NB4 (cell line): Measurements from ENCODE around the gene ATF5.

Source experiments
- DNase-seq: peaks from one replicate; pipeline ENCODE4 v3.0.0; 2010; ENCODE audit warnings: low read depth
- H3K4me3 ChIP-seq: one replicate; pipeline ENCODE4 v1.5.1; 2011; ENCODE audit warnings: mild to moderate bottlenecking, low read depth, low read length, moderate library complexity
- MYC ChIP-seq: IDR thresholded peaks from 2 replicates; pipeline ENCODE4 v1.6.1; 2011; ENCODE audit warnings: low read depth, low read length
- POLR2A ChIP-seq: IDR thresholded peaks from 2 replicates; pipeline ENCODE4 v1.6.1; 2011; ENCODE audit warnings: mild to moderate bottlenecking; ENCODE audit not compliant: insufficient read length; ENCODE audit errors: extremely low read depth
- TF ChIP-seq, protein P1 (sequence below): IDR thresholded peaks from 2 replicates; pipeline ENCODE4 v1.6.1; 2011; ENCODE audit warnings: low read depth, low read length
- TF ChIP-seq, protein P2 (sequence below): IDR thresholded peaks from one replicate; pipeline ENCODE4 v1.5.1; 2012; ENCODE audit warnings: low read depth, low read length

Gene ATF5

DNA sequence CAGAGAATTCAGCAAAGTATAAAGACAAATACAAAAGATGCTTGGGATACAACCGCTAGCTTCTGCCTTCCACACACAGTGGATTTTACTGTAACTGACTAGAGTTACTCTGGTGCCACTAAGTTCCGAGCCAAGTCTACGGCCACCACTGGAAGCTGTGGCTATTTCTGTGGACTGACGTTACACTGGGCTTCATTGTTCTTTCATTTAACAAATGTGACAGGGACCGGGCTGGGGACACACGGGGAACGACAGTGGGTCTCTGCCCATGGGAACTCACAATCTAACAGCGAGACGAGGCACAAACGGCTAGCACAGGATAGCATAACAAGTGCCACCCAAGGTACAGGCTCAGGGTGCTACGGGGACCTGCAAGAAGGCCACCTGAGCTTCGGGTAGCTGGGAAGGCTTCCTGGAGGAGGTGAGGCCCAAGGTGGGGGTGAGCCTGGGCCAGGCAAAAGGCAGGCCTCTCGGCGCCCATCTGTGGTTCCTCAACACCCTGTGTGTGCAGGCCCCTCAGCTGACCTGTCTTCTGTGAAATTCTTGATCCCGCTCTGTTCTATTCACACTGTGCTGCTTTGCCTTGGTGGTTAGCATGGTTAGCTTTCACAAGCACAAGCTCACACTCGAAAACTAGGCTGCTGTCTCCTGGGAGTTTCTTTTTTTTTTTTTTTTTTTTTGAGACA is 22.0 kb upstream of the ATF5 start:
- H3K4me3 ChIP-seq: no peak overlapping the region
- no peak for DNase-seq
- TF ChIP-seq, protein P1, sequence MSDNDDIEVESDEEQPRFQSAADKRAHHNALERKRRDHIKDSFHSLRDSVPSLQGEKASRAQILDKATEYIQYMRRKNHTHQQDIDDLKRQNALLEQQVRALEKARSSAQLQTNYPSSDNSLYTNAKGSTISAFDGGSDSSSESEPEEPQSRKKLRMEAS: no peak
- TF ChIP-seq MYC: no peak
- no peak for TF ChIP-seq POLR2A
- TF ChIP-seq, protein P2, sequence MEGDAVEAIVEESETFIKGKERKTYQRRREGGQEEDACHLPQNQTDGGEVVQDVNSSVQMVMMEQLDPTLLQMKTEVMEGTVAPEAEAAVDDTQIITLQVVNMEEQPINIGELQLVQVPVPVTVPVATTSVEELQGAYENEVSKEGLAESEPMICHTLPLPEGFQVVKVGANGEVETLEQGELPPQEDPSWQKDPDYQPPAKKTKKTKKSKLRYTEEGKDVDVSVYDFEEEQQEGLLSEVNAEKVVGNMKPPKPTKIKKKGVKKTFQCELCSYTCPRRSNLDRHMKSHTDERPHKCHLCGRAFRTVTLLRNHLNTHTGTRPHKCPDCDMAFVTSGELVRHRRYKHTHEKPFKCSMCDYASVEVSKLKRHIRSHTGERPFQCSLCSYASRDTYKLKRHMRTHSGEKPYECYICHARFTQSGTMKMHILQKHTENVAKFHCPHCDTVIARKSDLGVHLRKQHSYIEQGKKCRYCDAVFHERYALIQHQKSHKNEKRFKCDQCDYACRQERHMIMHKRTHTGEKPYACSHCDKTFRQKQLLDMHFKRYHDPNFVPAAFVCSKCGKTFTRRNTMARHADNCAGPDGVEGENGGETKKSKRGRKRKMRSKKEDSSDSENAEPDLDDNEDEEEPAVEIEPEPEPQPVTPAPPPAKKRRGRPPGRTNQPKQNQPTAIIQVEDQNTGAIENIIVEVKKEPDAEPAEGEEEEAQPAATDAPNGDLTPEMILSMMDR: no peak

DNA sequence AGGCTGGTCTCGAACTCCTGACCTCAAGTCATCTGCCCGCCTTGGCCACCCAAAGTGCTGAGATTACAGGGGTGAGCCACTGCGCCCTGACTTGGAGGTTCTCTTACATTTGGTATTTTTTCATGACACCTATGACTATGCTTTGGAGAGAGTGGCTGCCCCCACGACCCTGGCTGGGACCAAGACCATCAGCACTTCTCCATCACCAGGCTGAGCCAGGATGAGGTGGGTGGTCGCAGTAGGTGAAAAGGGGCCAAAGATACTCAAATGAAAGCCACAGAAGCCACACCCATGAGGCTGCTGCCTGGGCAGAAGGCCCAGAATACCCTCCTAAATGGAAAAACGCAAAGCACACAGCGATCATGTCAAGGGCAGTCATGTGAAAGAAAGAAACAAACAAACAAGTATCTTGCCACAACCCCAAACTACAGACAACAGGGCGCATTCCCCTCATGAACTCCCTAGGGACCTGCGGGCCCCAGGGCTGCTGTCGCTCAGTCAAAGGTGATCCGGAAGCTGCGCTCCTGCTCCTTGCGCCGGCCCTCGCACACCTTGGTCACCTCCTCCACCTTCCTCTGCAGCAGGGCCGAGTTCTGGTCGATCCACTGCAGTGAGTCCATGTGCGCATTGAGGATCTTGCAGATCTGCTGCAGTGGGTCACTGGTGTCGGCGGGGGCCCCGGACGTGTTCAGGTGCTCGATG is 21.1 kb upstream of the ATF5 start:
- no peak overlapping the region for H3K4me3 ChIP-seq
- TF ChIP-seq, protein P2: no peak
- no peak for TF ChIP-seq POLR2A
- TF ChIP-seq MYC: no peak
- TF ChIP-seq, protein P1: no peak

DNA sequence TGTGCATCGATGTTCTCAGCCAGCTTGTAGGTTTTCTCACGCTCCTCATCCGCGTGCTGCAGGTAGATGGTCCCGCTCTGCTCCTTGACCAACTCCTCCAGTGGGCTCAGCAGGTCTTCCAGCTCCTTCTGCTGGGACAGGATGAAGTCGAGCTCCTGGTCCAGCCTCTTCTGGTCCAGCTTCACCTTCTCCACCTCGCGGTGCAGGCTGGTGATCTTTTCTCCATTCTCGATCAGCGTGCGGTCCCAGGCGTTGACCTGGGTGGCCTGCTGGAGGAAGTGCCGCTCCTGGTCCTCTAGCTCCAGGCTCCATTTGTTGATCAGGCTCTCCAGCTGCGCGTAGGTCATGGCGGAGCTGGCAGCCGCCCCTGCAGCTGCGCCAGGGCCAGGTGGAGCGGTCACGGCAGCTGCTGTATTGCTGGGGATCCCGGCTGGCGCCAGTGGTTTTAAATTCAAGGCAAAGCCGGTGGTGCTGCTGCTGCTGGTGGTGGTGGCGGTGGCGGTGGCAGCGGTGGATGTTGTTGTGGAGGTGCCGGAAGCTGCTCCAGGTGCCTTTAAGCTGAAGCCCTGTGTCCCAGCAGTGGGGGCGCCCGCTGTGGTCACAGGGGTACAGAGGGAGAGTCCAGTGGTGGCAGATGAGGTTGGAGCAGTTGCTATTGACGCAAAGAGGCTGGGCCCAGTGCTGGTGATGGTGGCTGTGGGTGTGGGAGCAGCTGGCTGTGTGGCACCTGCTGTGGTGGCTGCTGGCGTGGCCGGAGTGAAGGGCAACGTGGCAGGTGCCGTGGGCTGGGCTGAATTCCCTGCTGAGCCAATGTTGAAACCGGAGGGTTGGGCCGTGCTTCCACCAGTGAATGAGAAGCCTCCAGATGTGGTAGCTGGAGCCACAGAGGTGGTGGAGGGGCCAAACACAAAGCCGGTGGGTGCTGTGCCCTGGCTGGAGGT is 20.3 kb upstream of the ATF5 start:
- TF ChIP-seq, protein P2: no peak
- TF ChIP-seq MYC: no peak
- TF ChIP-seq POLR2A: no peak
- TF ChIP-seq, protein P1: no peak
- no peak overlapping the region for H3K4me3 ChIP-seq
- no peak for DNase-seq

More for the DNA sequence above, 21.1 kb upstream of the ATF5 start:
- DNase-seq: no peak

DNA sequence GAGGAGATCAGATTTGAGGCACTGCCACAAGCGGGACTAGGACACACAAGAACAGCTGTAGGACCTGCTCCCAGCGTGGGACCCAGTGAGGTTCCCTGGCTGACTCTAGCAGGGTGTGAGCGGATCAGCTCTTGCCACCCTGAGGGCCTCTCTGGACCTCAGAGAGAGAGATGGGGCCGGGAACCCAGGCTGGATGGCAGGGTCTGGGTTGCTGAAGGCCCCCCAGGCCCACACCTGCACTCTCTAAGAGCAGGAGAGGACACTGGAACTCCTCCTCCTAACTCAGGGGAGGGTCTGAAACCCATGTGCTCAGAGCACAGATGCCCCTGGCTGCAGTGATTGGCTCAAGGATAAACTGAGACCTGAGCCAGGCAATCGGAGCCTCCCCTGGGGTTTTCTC is 18.8 kb upstream of the ATF5 start:
- DNase-seq: no peak
- TF ChIP-seq POLR2A (no peak), MYC (no peak)
- TF ChIP-seq, protein P2: no peak
- TF ChIP-seq, protein P1: no peak
- H3K4me3 ChIP-seq: no peak overlapping the region

DNA sequence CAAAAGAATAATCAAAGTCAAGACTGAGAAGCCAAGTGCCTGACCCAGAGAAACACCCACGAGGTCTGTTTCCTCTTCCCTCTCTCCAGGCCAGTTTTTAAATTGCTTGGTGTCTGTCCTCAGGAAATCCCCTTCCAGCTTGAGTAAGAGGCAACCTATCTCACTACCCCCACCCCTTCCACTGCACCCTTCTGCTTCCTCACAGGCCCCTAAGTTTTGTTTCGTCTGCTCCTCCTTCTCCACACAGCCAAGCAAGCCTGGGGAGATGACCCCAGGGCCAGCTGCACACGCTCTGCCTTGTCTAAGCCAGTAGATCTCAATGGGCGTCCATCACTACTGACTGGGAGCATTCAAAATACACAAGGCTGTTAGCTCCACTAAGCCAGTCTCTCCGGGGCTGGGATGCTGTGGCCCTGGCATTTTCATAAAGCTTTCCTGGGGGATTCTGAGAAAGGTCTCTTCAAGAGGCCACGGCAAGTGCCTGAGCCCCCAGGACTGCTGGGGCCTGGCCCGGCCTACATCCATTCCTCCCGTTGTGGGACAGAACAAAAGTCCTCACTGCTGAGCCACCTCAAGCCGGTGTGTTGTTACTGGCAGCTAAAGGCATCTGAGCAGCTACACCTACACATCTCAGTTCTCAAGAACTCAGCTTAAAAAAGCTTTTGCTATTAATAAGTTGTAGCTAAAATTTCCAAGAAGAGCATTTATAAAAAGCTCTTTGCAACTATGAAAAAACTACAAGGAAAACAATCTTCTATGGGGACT is 17.4 kb upstream of the ATF5 start:
- TF ChIP-seq MYC (no peak), POLR2A (no peak)
- TF ChIP-seq, protein P1: no peak
- TF ChIP-seq, protein P2: no peak
- H3K4me3 ChIP-seq: no peak overlapping the region
- peak; percentile 42 for DNase-seq
